Chondrocyte (in vitro differentiated cells): Measurements from ENCODE around the gene FURIN. TPM values are rescaled to one million over a fixed set of nuclear protein-coding genes. Genes with fewer than 3 reads are reported as not detected.

ENCODE experiments used
- DNase-seq: peaks from one replicate; pipeline ENCODE4 v3.0.0; 2021; ENCODE audit warnings: mixed read lengths, low spot score
- H3K27ac Mint-ChIP-seq: one replicate; pipeline ENCODE4 v1.8.0; 2021; ENCODE audit warnings: mild to moderate bottlenecking, moderate library complexity, mixed read lengths; ENCODE audit not compliant: unreplicated experiment
- H3K27me3 Mint-ChIP-seq: 2 replicates; pipeline ENCODE4 v1.8.0; 2021; ENCODE audit warnings: low read depth, mixed read lengths
- H3K36me3 Mint-ChIP-seq: 2 replicates; pipeline ENCODE4 v1.8.0; 2021; ENCODE audit warnings: low read depth, mixed read lengths
- H3K4me1 Mint-ChIP-seq: 2 replicates; pipeline ENCODE4 v1.8.0; 2021; ENCODE audit warnings: low read depth, mild to moderate bottlenecking, mixed read lengths
- H3K4me3 Mint-ChIP-seq: one replicate; pipeline ENCODE4 v1.8.0; 2021; ENCODE audit warnings: mild to moderate bottlenecking, moderate library complexity, mixed read lengths; ENCODE audit not compliant: unreplicated experiment
- H3K9me3 Mint-ChIP-seq: 2 replicates; pipeline ENCODE4 v1.8.0; 2021; ENCODE audit warnings: low read depth, mixed read lengths
- total RNA-seq: library from RNA; stranded (reverse); gene quantifications from 3 replicates; pipeline ENCODE4 v1.2.1, GENCODE V29; 2021
- TF ChIP-seq, protein P1 (sequence below): fragments of 200-600 bp; sonication (generic); IDR thresholded peaks from 2 replicates; pipeline ENCODE4 v1.5.0; 2021; ENCODE audit warnings: antibody characterized with exemption, mild to moderate bottlenecking, moderate library complexity

Gene FURIN
- total RNA-seq, 1 donor from 2014 or later = 66.2 TPM

DNA sequence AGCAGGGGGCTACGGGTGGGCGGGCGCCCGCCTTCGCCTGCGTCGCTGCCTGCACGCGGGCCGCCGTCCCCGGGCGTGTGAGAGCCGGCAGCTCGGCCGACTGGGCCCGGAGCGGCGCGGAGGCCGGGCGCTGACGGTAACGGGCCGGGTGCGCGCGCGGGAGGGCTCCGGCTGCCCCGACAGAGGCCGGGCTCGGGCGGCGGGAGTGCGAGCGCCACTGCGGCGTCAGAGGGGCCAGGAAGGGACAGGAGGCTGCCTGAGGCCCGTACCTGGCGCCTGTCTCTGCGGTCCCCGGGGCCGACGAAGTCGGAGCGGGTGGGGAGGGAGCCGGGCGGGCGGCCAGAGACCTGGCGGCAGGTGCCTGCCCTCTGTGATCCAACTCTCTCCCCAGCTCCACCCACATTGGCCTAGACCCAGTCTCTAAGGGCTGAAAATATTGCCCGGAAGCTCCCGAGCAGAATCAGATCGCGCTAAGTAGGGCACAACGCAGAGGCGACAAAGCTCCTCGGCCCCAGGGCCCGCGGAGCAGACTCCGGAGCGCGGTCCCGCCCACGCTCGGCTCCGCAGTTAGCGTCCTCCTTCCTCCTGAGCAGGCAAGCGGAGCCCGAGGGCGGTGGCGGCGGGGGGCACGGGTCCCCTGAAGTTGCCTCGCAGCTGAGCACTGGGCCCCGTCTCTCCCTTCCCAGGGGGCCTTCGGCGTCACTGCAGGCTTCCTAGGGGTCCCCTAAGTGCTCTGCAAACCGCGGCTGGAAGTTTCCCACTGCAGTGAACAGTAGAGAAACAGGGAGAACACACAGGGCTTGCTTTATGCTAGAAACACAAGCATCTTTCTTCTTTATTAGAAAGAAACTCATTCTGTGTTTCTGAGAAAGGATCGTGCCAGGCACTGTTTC is 34.7 kb downstream of the FURIN start, which contains the start of gene MAN2A2:
Gene MAN2A2, plus strand, starts transcription at position 463 of the 893 bp plus-strand sequence. CDS start 906 bp downstream, outside the sequence.
- Mint-ChIP-seq H3K4me1 (peaks cover 20% of the 10 kb centered on the region), H3K27ac (peak within 1 kb of the TSS; percentile 93), H3K27me3 (no peaks in the 10 kb centered on the region), H3K4me3 (peak within 1 kb of the TSS; percentile 79), H3K36me3 (peaks cover 23% of the 10 kb centered on the region), H3K9me3 (no peaks in the 10 kb centered on the region)
- TF ChIP-seq, protein P1, sequence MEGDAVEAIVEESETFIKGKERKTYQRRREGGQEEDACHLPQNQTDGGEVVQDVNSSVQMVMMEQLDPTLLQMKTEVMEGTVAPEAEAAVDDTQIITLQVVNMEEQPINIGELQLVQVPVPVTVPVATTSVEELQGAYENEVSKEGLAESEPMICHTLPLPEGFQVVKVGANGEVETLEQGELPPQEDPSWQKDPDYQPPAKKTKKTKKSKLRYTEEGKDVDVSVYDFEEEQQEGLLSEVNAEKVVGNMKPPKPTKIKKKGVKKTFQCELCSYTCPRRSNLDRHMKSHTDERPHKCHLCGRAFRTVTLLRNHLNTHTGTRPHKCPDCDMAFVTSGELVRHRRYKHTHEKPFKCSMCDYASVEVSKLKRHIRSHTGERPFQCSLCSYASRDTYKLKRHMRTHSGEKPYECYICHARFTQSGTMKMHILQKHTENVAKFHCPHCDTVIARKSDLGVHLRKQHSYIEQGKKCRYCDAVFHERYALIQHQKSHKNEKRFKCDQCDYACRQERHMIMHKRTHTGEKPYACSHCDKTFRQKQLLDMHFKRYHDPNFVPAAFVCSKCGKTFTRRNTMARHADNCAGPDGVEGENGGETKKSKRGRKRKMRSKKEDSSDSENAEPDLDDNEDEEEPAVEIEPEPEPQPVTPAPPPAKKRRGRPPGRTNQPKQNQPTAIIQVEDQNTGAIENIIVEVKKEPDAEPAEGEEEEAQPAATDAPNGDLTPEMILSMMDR = no peak
- DNase-seq = no peak

DNA sequence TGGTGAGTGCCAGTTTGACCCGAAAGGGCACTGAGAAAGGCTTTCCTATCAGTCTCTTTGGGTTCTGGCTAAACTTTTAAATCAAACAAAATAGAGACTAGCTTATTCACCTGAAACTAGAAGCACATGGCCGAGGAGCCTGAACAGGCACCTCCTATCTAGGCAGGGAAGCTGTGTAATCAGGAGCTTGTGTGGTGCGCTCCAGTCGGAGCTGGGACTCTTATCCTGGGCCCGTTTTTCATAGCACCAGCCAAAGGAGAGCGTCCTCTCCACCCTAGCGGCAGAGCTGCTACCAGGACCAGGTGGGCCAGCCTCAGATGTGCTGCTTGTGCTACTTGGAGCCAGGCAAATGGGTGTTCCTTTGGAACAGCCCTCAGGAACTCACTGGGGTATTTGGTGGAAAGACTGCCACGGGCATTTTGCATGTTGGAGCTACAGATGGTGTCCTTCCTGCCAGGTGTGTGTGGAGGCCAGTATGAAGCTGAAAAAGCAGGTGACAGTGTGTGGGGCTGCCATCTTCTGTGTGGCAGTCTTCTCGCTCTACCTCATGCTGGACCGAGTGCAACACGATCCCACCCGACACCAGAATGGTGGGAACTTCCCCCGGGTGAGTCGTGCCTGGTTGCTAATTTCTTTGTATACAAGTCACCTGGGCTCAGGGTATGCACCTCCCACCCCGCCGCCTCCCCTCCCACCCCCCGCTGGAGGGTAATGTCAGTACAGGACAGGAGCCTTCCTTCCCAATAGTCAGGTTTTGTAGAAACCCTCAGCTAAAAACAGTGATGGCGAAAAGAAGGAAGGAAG is 35.5 kb downstream of the FURIN start:
- Mint-ChIP-seq H3K9me3 (no peaks in the 10 kb centered on the region), H3K27ac (no peak overlapping the region), H3K4me1 (peaks cover 20% of the 10 kb centered on the region), H3K36me3 (peaks cover 23% of the 10 kb centered on the region), H3K27me3 (no peaks in the 10 kb centered on the region), H3K4me3 (peak overlapping the region; percentile 74)
- DNase-seq = no peak
- TF ChIP-seq, protein P1 = no peak

DNA sequence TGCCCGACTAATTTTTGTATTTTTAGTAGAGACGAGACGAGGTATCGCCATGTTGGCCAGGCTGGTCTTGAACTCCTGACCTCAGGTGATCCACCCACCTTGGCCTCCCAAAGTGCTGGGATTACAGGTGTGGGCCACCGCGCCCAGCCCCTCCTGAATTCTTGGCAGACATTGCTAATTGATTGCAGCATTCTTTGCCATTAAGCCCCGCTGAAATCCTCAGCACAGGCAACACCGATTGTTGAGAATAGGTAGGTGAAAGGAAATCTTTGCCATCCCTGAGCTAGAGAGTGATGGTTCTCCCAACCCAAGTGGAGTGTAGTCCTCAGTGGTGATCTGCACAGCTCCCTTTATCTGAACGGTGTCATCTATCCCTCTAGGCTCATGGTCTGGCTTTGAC is 36.4 kb downstream of the FURIN start:
- Mint-ChIP-seq H3K9me3 (no peaks in the 10 kb centered on the region), H3K4me3 (no peak overlapping the region), H3K4me1 (peaks cover 20% of the 10 kb centered on the region), H3K36me3 (peaks cover 23% of the 10 kb centered on the region), H3K27me3 (no peaks in the 10 kb centered on the region), H3K27ac (no peak overlapping the region)
- TF ChIP-seq, protein P1 = no peak
- no peak for DNase-seq

DNA sequence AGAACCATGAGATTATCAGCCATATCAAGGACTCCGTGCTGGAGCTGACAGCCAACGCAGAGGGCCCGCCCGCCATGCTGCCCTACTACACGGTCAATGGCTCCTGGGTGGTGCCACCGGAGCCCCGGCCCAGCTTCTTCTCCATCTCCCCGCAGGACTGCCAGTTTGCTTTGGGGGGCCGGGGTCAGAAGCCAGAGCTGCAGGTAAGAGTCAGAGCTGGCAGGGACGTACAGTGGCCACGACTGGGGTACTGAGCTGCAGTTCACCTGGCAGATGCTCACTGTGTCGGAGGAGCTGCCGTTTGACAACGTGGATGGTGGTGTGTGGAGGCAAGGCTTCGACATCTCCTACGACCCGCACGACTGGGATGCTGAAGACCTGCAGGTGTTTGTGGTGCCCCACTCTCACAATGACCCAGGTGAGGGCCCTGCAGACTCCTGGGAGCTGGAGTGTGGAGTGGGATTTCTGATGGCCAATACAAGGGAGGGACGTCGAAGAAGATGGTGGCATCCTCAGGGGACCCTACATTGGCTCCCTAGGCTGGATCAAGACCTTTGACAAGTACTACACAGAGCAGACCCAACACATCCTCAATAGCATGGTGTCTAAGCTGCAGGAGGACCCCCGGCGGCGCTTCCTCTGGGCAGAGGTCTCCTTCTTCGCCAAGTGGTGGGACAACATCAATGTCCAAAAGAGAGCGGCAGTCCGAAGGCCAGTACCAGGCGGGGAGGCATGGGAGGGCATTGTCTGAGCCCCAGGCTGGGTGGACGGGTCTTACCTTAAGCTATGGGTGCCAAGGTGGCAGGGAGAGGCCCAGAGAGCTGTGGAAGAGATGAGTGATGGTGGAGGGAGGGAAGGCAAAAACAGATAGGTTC is 37.2 kb downstream of the FURIN start:
- Mint-ChIP-seq H3K9me3 (no peaks in the 10 kb centered on the region), H3K27ac (no peak overlapping the region), H3K4me3 (no peak overlapping the region), H3K36me3 (peaks cover 26% of the 10 kb centered on the region), H3K27me3 (no peaks in the 10 kb centered on the region), H3K4me1 (peaks cover 20% of the 10 kb centered on the region)
- DNase-seq = no peak
- TF ChIP-seq, protein P1 = no peak
